GM23338 (cell line): Measurements from ENCODE around the gene PLA2R1. TPM values are rescaled to one million over a fixed set of nuclear protein-coding genes. Genes with fewer than 3 reads are reported as not detected.

ENCODE experiments used
- ATAC-seq: fragments of 200-7000 bp; cut with Tn5 transposase; 3 replicates; pipeline ENCODE4 v1.9.1; 2020
- DNase-seq: peaks from one replicate; pipeline ENCODE4 v3.0.0-alpha.2; 2015; ENCODE audit warnings: low spot score
- H2AFZ ChIP-seq: fragments of 200-600 bp; sonication (generic); 2 replicates; pipeline ENCODE4 v1.8.0; 2016; ENCODE audit warnings: antibody characterized with exemption, mild to moderate bottlenecking, moderate library complexity
- H3F3A ChIP-seq: fragments of 200-600 bp; sonication (generic); replicated peaks from 2 replicates; pipeline ENCODE4 v1.8.0; 2017; ENCODE audit warnings: antibody characterized with exemption, mixed run types, low read depth
- H3K27ac ChIP-seq: fragments of 200-600 bp; sonication (generic); 2 replicates; pipeline ENCODE4 v1.6.1; 2016; ENCODE audit warnings: low read depth
- H3K27me3 ChIP-seq: fragments of 200-600 bp; sonication (generic); 2 replicates; pipeline ENCODE4 v1.8.0; 2016; ENCODE audit warnings: mild to moderate bottlenecking, mixed run types, moderate library complexity; ENCODE audit not compliant: insufficient read depth
- H3K36me3 ChIP-seq: fragments of 200-600 bp; sonication (generic); 2 replicates; pipeline ENCODE4 v1.8.0; 2016; ENCODE audit warnings: mild to moderate bottlenecking; ENCODE audit not compliant: insufficient read depth
- H3K4me1 ChIP-seq: fragments of 200-600 bp; sonication (generic); 2 replicates; pipeline ENCODE4 v1.8.0; 2016; ENCODE audit warnings: mild to moderate bottlenecking, moderate library complexity; ENCODE audit not compliant: insufficient read depth
- H3K4me2 ChIP-seq: fragments of 200-600 bp; sonication (generic); 2 replicates; pipeline ENCODE4 v1.7.1; 2017; ENCODE audit warnings: mixed run types
- H3K4me3 ChIP-seq: fragments of 200-600 bp; sonication (generic); 2 replicates; pipeline ENCODE4 v1.6.1; 2016; ENCODE audit warnings: mixed run types
- H3K79me2 ChIP-seq: fragments of 200-600 bp; sonication (generic); replicated peaks from 2 replicates; pipeline ENCODE4 v1.8.0; 2017; ENCODE audit warnings: mild to moderate bottlenecking; ENCODE audit not compliant: insufficient read depth
- H3K9me2 ChIP-seq: fragments of 200-600 bp; sonication (generic); 2 replicates; pipeline ENCODE4 v1.8.0; 2017; ENCODE audit not compliant: insufficient read depth
- H4K20me1 ChIP-seq: fragments of 200-600 bp; sonication (generic); replicated peaks from 2 replicates; pipeline ENCODE4 v1.8.0; 2017; ENCODE audit warnings: mild to moderate bottlenecking; ENCODE audit not compliant: insufficient read depth
- H3K27ac Mint-ChIP-seq: 2 replicates; pipeline ENCODE4 v1.8.0; 2020; ENCODE audit warnings: inconsistent platforms, mild to moderate bottlenecking, moderate library complexity, mixed read lengths
- H3K27me3 Mint-ChIP-seq: 3 replicates; pipeline ENCODE4 v1.8.0; 2022; ENCODE audit warnings: low read depth, mild to moderate bottlenecking, moderate library complexity, mixed read lengths, inconsistent platforms; ENCODE audit not compliant: insufficient read depth, poor library complexity
- H3K36me3 Mint-ChIP-seq: 3 replicates; pipeline ENCODE4 v1.8.0; 2021; ENCODE audit warnings: low read depth, mild to moderate bottlenecking, inconsistent platforms, moderate library complexity, mixed read lengths
- H3K4me1 Mint-ChIP-seq: 3 replicates; pipeline ENCODE4 v1.8.0; 2020; ENCODE audit warnings: mild to moderate bottlenecking, inconsistent platforms, mixed read lengths
- H3K4me3 Mint-ChIP-seq: 3 replicates; pipeline ENCODE4 v1.8.0; 2021; ENCODE audit warnings: moderate library complexity, mild to moderate bottlenecking, inconsistent platforms, mixed read lengths
- H3K9me3 Mint-ChIP-seq: 3 replicates; pipeline ENCODE4 v1.8.0; 2020; ENCODE audit warnings: moderate library complexity, mild to moderate bottlenecking, inconsistent platforms, mixed read lengths
- CREB1 ChIP-seq: fragments of 250-450 bp; sonication (Bioruptor Pico); IDR thresholded peaks from 2 replicates; pipeline ENCODE4 v1.5.0; 2020; ENCODE audit warnings: low read depth, mild to moderate bottlenecking, moderate library complexity
- EZH2 ChIP-seq: fragments of 200-600 bp; sonication (generic); IDR thresholded peaks from one replicate; pipeline ENCODE4 v1.8.0; 2017; ENCODE audit warnings: antibody characterized with exemption, mild to moderate bottlenecking, low read depth; ENCODE audit not compliant: unreplicated experiment
- EZH2phosphoT487 ChIP-seq: fragments of 200-600 bp; sonication (generic); IDR thresholded peaks from one replicate; pipeline ENCODE4 v1.8.1; 2018; ENCODE audit warnings: antibody characterized with exemption; ENCODE audit not compliant: unreplicated experiment
- JUNB ChIP-seq: IDR thresholded peaks from one replicate; pipeline ENCODE4 v1.6.1; 2016; ENCODE audit warnings: antibody characterized with exemption; ENCODE audit not compliant: unreplicated experiment
- NANOG ChIP-seq: IDR thresholded peaks from 2 replicates; pipeline ENCODE4 v1.6.1; 2016; ENCODE audit warnings: antibody characterized with exemption, borderline replicate concordance
- POLR2AphosphoS5 ChIP-seq: IDR thresholded peaks from 2 replicates; pipeline ENCODE4 v1.6.1; 2016; ENCODE audit warnings: antibody characterized with exemption, low read depth
- STAT1 ChIP-seq: IDR thresholded peaks from one replicate; pipeline ENCODE4 v1.6.1; 2016; ENCODE audit warnings: antibody characterized with exemption; ENCODE audit not compliant: unreplicated experiment
- ZNF114 ChIP-seq: fragments of 250-450 bp; sonication (Bioruptor Pico); IDR thresholded peaks from 2 replicates; pipeline ENCODE4 v1.5.0; 2020; ENCODE audit warnings: mild to moderate bottlenecking, moderate library complexity
- ZNF331 ChIP-seq: fragments of 250-450 bp; sonication (Bioruptor Pico); IDR thresholded peaks from 2 replicates; pipeline ENCODE4 v1.5.0; 2020; ENCODE audit warnings: low read depth, mild to moderate bottlenecking, moderate library complexity
- polyA plus RNA-seq: library from polyadenylated mRNA; unstranded; fragments of >200 nt; fragmentation: Nextera tagmentation; extraction: Ambion mirVana; gene quantifications from 2 replicates; pipeline ENCODE4 v1.2.1, GENCODE V29; 2016
- total RNA-seq: library from RNA; depleted of rRNA; stranded (reverse); fragments of >200 nt; shearing (Covaris generic); gene quantifications from 2 replicates; pipeline ENCODE4 v1.2.3, GENCODE V29; 2014
- TF ChIP-seq, protein P1 (sequence below): IDR thresholded peaks from 2 replicates; pipeline ENCODE4 v1.6.1; 2016; ENCODE audit warnings: antibody characterized with exemption
- TF ChIP-seq, protein P2 (sequence below), 2 experiments: fragments of 200-600 bp in 1 of 2; sonication (generic) in 1 of 2; conservative IDR thresholded peaks; 2 replicates each; pipeline versions ENCODE4 v1.5.1 to v1.6.1; 2016 to 2017; ENCODE audit warnings: antibody characterized with exemption in 2 of 2, low read depth in 2 of 2, mild to moderate bottlenecking in 2 of 2, moderate library complexity in 1 of 2
- TF ChIP-seq, protein P3 (sequence below): IDR thresholded peaks from one replicate; pipeline ENCODE4 v1.6.1; 2018; ENCODE audit warnings: antibody characterized with exemption; ENCODE audit not compliant: unreplicated experiment
- TF ChIP-seq, protein P4 (sequence below): fragments of 250-450 bp; sonication (Bioruptor Pico); IDR thresholded peaks from 2 replicates; pipeline ENCODE4 v1.5.0; 2020; ENCODE audit warnings: mild to moderate bottlenecking, moderate library complexity

The PLA2R1 gene
- total and polyA plus RNA-seq, 2 experiments from 2014 or later = 0.57 to 1.2 TPM

DNA sequence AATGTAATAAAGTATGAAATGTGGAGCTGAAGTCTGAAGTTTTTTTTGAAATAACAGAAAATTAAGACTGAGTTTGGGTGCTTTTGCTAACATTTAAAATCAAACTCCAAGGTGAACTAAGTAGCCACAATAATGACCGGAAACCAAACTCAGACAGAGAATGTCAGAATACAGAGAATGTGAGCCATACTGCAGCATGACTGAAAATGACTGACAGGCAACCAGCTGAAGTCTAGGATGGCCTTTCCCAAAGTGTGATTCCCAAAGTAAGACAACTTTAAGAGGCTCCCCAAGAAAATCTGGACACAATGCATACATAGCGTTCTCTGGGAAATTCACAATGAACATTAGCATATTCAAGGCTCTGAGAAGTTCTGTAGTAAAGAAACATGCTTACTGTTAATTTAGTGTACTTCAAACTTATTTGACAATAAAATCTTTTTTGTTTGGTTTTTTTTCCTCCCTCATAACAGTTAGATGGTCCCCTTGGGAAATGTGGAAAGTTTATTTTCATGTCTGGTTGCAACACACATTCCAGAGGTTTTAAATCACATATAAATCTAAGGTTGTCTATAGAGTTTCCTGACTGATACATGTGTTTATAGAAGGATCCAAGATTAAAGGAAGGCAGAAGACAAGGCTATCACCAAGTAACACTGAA, 28.6 kb downstream of the PLA2R1 start:
- Mint-ChIP-seq H3K9me3 (no peaks in the 10 kb centered on the region), H3K36me3 (no peaks in the 10 kb centered on the region), H3K27me3 (no peaks in the 10 kb centered on the region), H3K27ac (no peak overlapping the region), H3K4me3 (no peak overlapping the region), H3K4me1 (no peaks in the 10 kb centered on the region)
- no peak overlapping the region for H3K4me3 ChIP-seq
- H4K20me1 ChIP-seq = no peaks in the 10 kb centered on the region
- TF ChIP-seq, protein P1, sequence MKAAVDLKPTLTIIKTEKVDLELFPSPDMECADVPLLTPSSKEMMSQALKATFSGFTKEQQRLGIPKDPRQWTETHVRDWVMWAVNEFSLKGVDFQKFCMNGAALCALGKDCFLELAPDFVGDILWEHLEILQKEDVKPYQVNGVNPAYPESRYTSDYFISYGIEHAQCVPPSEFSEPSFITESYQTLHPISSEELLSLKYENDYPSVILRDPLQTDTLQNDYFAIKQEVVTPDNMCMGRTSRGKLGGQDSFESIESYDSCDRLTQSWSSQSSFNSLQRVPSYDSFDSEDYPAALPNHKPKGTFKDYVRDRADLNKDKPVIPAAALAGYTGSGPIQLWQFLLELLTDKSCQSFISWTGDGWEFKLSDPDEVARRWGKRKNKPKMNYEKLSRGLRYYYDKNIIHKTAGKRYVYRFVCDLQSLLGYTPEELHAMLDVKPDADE = no peak
- TF ChIP-seq STAT1 = no peak
- TF ChIP-seq NANOG = no peak
- TF ChIP-seq POLR2AphosphoS5 = no peak
- TF ChIP-seq, protein P2, sequence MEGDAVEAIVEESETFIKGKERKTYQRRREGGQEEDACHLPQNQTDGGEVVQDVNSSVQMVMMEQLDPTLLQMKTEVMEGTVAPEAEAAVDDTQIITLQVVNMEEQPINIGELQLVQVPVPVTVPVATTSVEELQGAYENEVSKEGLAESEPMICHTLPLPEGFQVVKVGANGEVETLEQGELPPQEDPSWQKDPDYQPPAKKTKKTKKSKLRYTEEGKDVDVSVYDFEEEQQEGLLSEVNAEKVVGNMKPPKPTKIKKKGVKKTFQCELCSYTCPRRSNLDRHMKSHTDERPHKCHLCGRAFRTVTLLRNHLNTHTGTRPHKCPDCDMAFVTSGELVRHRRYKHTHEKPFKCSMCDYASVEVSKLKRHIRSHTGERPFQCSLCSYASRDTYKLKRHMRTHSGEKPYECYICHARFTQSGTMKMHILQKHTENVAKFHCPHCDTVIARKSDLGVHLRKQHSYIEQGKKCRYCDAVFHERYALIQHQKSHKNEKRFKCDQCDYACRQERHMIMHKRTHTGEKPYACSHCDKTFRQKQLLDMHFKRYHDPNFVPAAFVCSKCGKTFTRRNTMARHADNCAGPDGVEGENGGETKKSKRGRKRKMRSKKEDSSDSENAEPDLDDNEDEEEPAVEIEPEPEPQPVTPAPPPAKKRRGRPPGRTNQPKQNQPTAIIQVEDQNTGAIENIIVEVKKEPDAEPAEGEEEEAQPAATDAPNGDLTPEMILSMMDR (conservative IDR thresholded peaks at IDR 0.05; ENCODE audit: low read depth in 2 of 2) = no peak
- no peak for TF ChIP-seq CREB1 (CRISPR knock-in tag)
- TF ChIP-seq, protein P3, sequence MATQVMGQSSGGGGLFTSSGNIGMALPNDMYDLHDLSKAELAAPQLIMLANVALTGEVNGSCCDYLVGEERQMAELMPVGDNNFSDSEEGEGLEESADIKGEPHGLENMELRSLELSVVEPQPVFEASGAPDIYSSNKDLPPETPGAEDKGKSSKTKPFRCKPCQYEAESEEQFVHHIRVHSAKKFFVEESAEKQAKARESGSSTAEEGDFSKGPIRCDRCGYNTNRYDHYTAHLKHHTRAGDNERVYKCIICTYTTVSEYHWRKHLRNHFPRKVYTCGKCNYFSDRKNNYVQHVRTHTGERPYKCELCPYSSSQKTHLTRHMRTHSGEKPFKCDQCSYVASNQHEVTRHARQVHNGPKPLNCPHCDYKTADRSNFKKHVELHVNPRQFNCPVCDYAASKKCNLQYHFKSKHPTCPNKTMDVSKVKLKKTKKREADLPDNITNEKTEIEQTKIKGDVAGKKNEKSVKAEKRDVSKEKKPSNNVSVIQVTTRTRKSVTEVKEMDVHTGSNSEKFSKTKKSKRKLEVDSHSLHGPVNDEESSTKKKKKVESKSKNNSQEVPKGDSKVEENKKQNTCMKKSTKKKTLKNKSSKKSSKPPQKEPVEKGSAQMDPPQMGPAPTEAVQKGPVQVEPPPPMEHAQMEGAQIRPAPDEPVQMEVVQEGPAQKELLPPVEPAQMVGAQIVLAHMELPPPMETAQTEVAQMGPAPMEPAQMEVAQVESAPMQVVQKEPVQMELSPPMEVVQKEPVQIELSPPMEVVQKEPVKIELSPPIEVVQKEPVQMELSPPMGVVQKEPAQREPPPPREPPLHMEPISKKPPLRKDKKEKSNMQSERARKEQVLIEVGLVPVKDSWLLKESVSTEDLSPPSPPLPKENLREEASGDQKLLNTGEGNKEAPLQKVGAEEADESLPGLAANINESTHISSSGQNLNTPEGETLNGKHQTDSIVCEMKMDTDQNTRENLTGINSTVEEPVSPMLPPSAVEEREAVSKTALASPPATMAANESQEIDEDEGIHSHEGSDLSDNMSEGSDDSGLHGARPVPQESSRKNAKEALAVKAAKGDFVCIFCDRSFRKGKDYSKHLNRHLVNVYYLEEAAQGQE = no peak
- TF ChIP-seq JUNB = no peak
- TF ChIP-seq ZNF331 (CRISPR knock-in tag) = no peak
- TF ChIP-seq ZNF114 = no peak
- TF ChIP-seq EZH2phosphoT487 = no peak
- TF ChIP-seq EZH2 = no peak
- TF ChIP-seq, protein P4, sequence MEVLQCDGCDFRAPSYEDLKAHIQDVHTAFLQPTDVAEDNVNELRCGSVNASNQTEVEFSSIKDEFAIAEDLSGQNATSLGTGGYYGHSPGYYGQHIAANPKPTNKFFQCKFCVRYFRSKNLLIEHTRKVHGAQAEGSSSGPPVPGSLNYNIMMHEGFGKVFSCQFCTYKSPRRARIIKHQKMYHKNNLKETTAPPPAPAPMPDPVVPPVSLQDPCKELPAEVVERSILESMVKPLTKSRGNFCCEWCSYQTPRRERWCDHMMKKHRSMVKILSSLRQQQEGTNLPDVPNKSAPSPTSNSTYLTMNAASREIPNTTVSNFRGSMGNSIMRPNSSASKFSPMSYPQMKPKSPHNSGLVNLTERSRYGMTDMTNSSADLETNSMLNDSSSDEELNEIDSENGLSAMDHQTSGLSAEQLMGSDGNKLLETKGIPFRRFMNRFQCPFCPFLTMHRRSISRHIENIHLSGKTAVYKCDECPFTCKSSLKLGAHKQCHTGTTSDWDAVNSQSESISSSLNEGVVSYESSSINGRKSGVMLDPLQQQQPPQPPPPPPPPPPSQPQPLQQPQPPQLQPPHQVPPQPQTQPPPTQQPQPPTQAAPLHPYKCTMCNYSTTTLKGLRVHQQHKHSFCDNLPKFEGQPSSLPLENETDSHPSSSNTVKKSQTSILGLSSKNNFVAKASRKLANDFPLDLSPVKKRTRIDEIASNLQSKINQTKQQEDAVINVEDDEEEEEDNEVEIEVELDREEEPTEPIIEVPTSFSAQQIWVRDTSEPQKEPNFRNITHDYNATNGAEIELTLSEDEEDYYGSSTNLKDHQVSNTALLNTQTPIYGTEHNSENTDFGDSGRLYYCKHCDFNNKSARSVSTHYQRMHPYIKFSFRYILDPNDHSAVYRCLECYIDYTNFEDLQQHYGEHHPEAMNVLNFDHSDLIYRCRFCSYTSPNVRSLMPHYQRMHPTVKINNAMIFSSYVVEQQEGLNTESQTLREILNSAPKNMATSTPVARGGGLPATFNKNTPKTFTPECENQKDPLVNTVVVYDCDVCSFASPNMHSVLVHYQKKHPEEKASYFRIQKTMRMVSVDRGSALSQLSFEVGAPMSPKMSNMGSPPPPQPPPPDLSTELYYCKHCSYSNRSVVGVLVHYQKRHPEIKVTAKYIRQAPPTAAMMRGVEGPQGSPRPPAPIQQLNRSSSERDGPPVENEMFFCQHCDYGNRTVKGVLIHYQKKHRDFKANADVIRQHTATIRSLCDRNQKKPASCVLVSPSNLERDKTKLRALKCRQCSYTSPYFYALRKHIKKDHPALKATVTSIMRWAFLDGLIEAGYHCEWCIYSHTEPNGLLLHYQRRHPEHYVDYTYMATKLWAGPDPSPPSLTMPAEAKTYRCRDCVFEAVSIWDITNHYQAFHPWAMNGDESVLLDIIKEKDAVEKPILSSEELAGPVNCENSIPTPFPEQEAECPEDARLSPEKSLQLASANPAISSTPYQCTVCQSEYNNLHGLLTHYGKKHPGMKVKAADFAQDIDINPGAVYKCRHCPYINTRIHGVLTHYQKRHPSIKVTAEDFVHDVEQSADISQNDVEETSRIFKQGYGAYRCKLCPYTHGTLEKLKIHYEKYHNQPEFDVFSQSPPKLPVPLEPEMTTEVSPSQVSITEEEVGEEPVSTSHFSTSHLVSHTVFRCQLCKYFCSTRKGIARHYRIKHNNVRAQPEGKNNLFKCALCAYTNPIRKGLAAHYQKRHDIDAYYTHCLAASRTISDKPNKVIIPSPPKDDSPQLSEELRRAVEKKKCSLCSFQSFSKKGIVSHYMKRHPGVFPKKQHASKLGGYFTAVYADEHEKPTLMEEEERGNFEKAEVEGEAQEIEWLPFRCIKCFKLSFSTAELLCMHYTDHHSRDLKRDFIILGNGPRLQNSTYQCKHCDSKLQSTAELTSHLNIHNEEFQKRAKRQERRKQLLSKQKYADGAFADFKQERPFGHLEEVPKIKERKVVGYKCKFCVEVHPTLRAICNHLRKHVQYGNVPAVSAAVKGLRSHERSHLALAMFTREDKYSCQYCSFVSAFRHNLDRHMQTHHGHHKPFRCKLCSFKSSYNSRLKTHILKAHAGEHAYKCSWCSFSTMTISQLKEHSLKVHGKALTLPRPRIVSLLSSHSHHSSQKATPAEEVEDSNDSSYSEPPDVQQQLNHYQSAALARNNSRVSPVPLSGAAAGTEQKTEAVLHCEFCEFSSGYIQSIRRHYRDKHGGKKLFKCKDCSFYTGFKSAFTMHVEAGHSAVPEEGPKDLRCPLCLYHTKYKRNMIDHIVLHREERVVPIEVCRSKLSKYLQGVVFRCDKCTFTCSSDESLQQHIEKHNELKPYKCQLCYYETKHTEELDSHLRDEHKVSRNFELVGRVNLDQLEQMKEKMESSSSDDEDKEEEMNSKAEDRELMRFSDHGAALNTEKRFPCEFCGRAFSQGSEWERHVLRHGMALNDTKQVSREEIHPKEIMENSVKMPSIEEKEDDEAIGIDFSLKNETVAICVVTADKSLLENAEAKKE (CRISPR knock-in tag) = no peak
- DNase-seq (no peak), ATAC-seq (no peak)
- H3K36me3 ChIP-seq = no peaks in the 10 kb centered on the region
- no peaks in the 10 kb centered on the region for H3K9me2 ChIP-seq
- no peaks in the 10 kb centered on the region for H3K4me1 ChIP-seq
- H3F3A ChIP-seq = no peaks in the 10 kb centered on the region
- no peak overlapping the region for H2AFZ ChIP-seq
- H3K79me2 ChIP-seq = no peaks in the 10 kb centered on the region
- no peak overlapping the region for H3K4me2 ChIP-seq
- H3K27me3 ChIP-seq = no peaks in the 10 kb centered on the region
- no peak overlapping the region for H3K27ac ChIP-seq
